HG02884 (cell line): ENCODE data around the gene ITM2A.

Experiments
- ATAC-seq: cut with Tn5 transposase; IDR thresholded peaks from one replicate; pipeline ENCODE4 v1.9.1; 2021; ENCODE audit warnings: mild to moderate bottlenecking, moderate library complexity; ENCODE audit not compliant: unreplicated experiment

Gene ITM2A

DNA sequence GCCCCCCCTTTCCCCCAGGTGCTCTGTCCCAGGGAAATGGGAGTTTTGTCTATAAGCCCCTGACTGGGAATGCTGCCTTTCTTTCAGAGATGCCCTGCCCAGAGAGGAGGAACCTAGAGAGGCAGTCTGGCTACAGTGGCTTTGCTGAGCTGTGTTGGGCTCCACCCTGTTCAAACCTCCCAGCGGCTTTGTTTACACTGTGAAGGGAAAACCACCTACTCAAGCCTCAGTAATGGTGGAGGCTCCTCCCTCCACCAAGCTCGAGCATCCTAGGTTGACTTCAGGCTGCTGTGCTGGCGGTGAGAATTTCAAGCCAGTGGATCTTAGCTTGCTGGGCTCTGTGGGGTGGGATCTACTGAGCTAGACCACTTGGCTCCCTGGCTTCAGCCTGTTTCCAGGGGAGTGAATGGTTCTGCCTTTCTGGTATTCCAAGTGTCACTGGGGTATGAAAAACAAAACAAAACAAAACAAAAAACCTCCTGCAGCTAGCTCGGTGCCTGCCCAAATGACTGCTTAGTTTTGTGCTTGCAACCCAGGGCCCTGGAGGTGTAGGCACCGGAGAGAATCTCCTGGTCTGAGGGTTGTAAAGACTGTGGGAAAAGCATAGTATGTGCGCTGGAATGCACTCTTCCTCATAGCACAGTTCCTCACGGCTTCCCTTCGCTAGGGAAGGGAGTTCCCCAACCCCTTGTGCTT lies 41.7 kb downstream of the ITM2A start:
- no peak for ATAC-seq
